Fibroblast of lung (primary cell): ENCODE results near the gene KCNN4.
"Not testable (repeated sequence)": the region's sequence is repeated elsewhere in the genome, so short reads cannot be mapped to it uniquely, and the experiment has no call there.

Experiments used
- EZH2 ChIP-seq: IDR thresholded peaks from 2 replicates; pipeline ENCODE4 v1.5.1; 2012; ENCODE audit warnings: low read length, control low read depth, mild to moderate bottlenecking; ENCODE audit errors: missing control alignments
- TF ChIP-seq, protein P1 (sequence below), 2 donors: IDR thresholded peaks in 1 of 2; conservative IDR thresholded peaks in 1 of 2; 1 replicate in 1 of 2; 2 replicates in 1 of 2; pipeline ENCODE4 v1.5.1; 2011 to 2012; ENCODE audit warnings: low read length in 2 of 2, control low read depth in 1 of 2, inconsistent platforms in 1 of 2, low read depth in 1 of 2, mild to moderate bottlenecking in 1 of 2

DNA sequence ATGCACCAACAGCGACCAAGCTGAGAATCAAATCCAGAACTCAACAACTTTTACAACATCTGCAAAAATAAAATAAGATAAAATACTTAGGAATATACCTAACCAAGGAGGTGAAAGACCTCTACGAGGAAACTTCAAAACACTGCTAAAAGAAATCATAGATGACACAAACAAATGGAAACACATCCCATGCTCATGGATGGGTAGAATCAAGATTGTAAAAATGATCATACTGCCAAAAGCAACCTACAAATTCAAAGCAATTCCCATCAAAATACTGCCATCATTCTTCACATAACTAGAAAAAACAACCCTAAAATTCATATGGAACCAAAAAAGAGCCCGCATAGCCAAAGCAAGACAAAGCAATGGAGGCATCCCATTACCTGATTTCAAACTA is 43.1 kb upstream of the KCNN4 start:
- TF ChIP-seq, protein P1, sequence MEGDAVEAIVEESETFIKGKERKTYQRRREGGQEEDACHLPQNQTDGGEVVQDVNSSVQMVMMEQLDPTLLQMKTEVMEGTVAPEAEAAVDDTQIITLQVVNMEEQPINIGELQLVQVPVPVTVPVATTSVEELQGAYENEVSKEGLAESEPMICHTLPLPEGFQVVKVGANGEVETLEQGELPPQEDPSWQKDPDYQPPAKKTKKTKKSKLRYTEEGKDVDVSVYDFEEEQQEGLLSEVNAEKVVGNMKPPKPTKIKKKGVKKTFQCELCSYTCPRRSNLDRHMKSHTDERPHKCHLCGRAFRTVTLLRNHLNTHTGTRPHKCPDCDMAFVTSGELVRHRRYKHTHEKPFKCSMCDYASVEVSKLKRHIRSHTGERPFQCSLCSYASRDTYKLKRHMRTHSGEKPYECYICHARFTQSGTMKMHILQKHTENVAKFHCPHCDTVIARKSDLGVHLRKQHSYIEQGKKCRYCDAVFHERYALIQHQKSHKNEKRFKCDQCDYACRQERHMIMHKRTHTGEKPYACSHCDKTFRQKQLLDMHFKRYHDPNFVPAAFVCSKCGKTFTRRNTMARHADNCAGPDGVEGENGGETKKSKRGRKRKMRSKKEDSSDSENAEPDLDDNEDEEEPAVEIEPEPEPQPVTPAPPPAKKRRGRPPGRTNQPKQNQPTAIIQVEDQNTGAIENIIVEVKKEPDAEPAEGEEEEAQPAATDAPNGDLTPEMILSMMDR (conservative IDR thresholded peaks at IDR 0.05 in 1 of 2, IDR thresholded peaks at IDR 0.05 in 1 of 2; ENCODE audit: low read depth in 1 of 2, low read length in 2 of 2), result not testable (repeated sequence)
- TF ChIP-seq EZH2, result not testable (repeated sequence)
